GM12878 (cell line): ENCODE data around the gene ACTL6B. TPM values are rescaled to one million over a fixed set of nuclear protein-coding genes. Genes with fewer than 3 reads are reported as not detected.
A peak's percentile ranks its signal among the peaks of the same experiment; 100 is the strongest.

Experiments
- ASH2L ChIP-seq: fragments of 300-600, 200-600 bp; sonication (generic); IDR thresholded peaks from 2 replicates; pipeline ENCODE4 v1.6.1; 2017; ENCODE audit warnings: low read depth, mild to moderate bottlenecking, borderline replicate concordance
- ATF2 ChIP-seq: IDR thresholded peaks from 2 replicates; pipeline ENCODE4 v1.6.1; 2012; ENCODE audit warnings: low read length, inconsistent platforms
- BCL11A ChIP-seq: IDR thresholded peaks from 2 replicates; pipeline ENCODE4 v1.6.1; 2011; ENCODE audit warnings: low read depth, low read length
- BCLAF1 ChIP-seq: fragments of 450-650 bp; IDR thresholded peaks from 2 replicates; pipeline ENCODE4 v1.6.1; 2017; ENCODE audit warnings: antibody characterized with exemption, mild to moderate bottlenecking, moderate library complexity
- CBX3 ChIP-seq: fragments of 200-600 bp; sonication (generic); IDR thresholded peaks from 2 replicates; pipeline ENCODE4 v1.6.1; 2016; ENCODE audit warnings: low read depth, borderline replicate concordance
- CHD1 ChIP-seq: IDR thresholded peaks from 2 replicates; pipeline ENCODE4 v1.6.1; 2012; ENCODE audit warnings: low read depth, low read length, improper control_type of control experiment
- FOS ChIP-seq: IDR thresholded peaks from 3 replicates; pipeline ENCODE4 v1.6.1; 2011; ENCODE audit warnings: borderline replicate concordance; ENCODE audit not compliant: insufficient read length; ENCODE audit errors: extremely low read depth
- HSF1 ChIP-seq: fragments of 150-350 bp; IDR thresholded peaks from 2 replicates; pipeline ENCODE4 v1.6.1; 2014; ENCODE audit warnings: mild to moderate bottlenecking, low read depth, low read length
- IRF4 ChIP-seq: IDR thresholded peaks from 2 replicates; pipeline ENCODE4 v1.6.1; 2011; ENCODE audit warnings: low read depth, low read length
- IRF5 ChIP-seq: fragments of 450-650 bp; IDR thresholded peaks from 2 replicates; pipeline ENCODE4 v1.6.1; 2017; ENCODE audit warnings: borderline replicate concordance
- MEF2A ChIP-seq: IDR thresholded peaks from 2 replicates; pipeline ENCODE4 v1.6.1; 2011; ENCODE audit warnings: low read depth, mild to moderate bottlenecking, low read length, moderate library complexity; ENCODE audit not compliant: insufficient read depth
- MTA2 ChIP-seq: fragments of 450-650 bp; IDR thresholded peaks from 2 replicates; pipeline ENCODE4 v1.6.1; 2016; ENCODE audit warnings: low read depth, mild to moderate bottlenecking, moderate library complexity
- POLR2AphosphoS5 ChIP-seq: IDR thresholded peaks from 2 replicates; pipeline ENCODE4 v1.6.1; 2011; ENCODE audit warnings: mild to moderate bottlenecking, low read length, inconsistent platforms
- POU2F2 ChIP-seq: IDR thresholded peaks from 3 replicates; pipeline ENCODE4 v1.6.1; 2011; ENCODE audit warnings: low read depth, mild to moderate bottlenecking, low read length, borderline replicate concordance
- SIX5 ChIP-seq: IDR thresholded peaks from 2 replicates; pipeline ENCODE4 v1.6.1; 2011; ENCODE audit warnings: mild to moderate bottlenecking, low read depth, low read length, moderate library complexity; ENCODE audit not compliant: severe bottlenecking
- TAF1 ChIP-seq: IDR thresholded peaks from 2 replicates; pipeline ENCODE4 v1.6.1; 2011; ENCODE audit warnings: mild to moderate bottlenecking, low read depth, low read length, borderline replicate concordance
- TCF12 ChIP-seq: IDR thresholded peaks from 2 replicates; pipeline ENCODE4 v1.6.1; 2011; ENCODE audit warnings: low read depth, mild to moderate bottlenecking, low read length
- ZBTB40 ChIP-seq: fragments of 450-650 bp; IDR thresholded peaks from 2 replicates; pipeline ENCODE4 v1.6.1; 2016; ENCODE audit warnings: mild to moderate bottlenecking, moderate library complexity, borderline replicate concordance
- ZNF622 ChIP-seq: fragments of 450-650 bp; IDR thresholded peaks from 2 replicates; pipeline ENCODE4 v1.6.1; 2017; ENCODE audit warnings: mild to moderate bottlenecking, inconsistent platforms
- polyA plus RNA-seq, 11 experiments: library from polyadenylated mRNA; depleted of rRNA in 4 of 11; unstranded in 6 of 11; stranded (reverse) in 5 of 11; fragments of >200 nt; fragmentation: Nextera tagmentation in 4 of 11; fragmentation: Illumina TruSeq in 1 of 11; extraction: Ambion mirVana in 4 of 11; extraction: Trizol in 1 of 11; gene quantifications; 1 replicate in 1 of 11; 2 replicates in 10 of 11; pipeline versions ENCODE4 v1.2.1 to v1.2.3, GENCODE V29; 2011 to 2016; ENCODE audit warnings: inconsistent platforms in 2 of 11, missing spikeins in 2 of 11, low read depth in 1 of 11
- total RNA-seq, 4 experiments: library from RNA; depleted of rRNA in 3 of 4; stranded (reverse); fragments of >200 nt in 3 of 4; fragmentation: Illumina TruSeq in 1 of 4; extraction: Trizol in 1 of 4; gene quantifications; 2 replicates each; pipeline versions ENCODE4 v1.2.1 to v1.2.3, GENCODE V29; 2013 to 2021

The ACTL6B gene
- total and polyA plus RNA-seq, 10 of the 15 experiments (the other 5 are each of a cell fraction or from before 2014, with no cell fraction given) = not detected

GRCh38 chr7:100673302-100673941 lies 17.2 kb upstream of the ACTL6B start, which contains the start of gene GNB2 (continued):
- TF ChIP-seq BCLAF1 (peak; percentile 96), IRF4 (no peak), FOS (no peak), POU2F2 (0 out of 3 replicates have a peak, but pooled peaks have one; percentile 28), ASH2L (no peak), CBX3 (no peak), MEF2A (0 out of 2 replicates have a peak, but pooled peaks have one; percentile 57), ZNF622 (no peak), HSF1 (no peak), BCL11A (peak; percentile 18; the same call in 1 of the 2 replicates), ATF2 (no peak), MTA2 (peak; percentile 51; the same call in 1 of the 2 replicates), SIX5 (peak; percentile 59), IRF5 (no peak), TAF1 (peak; percentile 83), POLR2AphosphoS5 (peak; percentile 70), ZBTB40 (no peak), TCF12 (no peak), CHD1 (peak; percentile 100)
